Stimulated activated naive CD8-positive, alpha-beta T cell treated with anti-CD3 and anti-CD28 coated beads, Interleukin-15, Interleukin-2, amounts not matched to agents 100 ng/mL and 50 ng/mL, for 24 hours (primary cell): ENCODE data around the gene ZNF385C.

Experiments
- H3K27ac Mint-ChIP-seq: one replicate; pipeline ENCODE4 v1.8.0; 2021; ENCODE audit warnings: mild to moderate bottlenecking, mixed read lengths
- H3K27me3 Mint-ChIP-seq: one replicate; pipeline ENCODE4 v1.8.0; 2021; ENCODE audit warnings: mixed read lengths
- H3K36me3 Mint-ChIP-seq: one replicate; pipeline ENCODE4 v1.8.0; 2021; ENCODE audit warnings: low read depth, mixed read lengths
- H3K4me1 Mint-ChIP-seq: one replicate; pipeline ENCODE4 v1.8.0; 2021; ENCODE audit warnings: low read depth, mixed read lengths
- H3K4me3 Mint-ChIP-seq: one replicate; pipeline ENCODE4 v1.8.0; 2021; ENCODE audit warnings: mild to moderate bottlenecking, mixed read lengths
- H3K9me3 Mint-ChIP-seq: one replicate; pipeline ENCODE4 v1.8.0; 2021; ENCODE audit warnings: mixed read lengths

The ZNF385C gene

GRCh38 chr17:42104264-42104663 is 6.0 kb upstream of the ZNF385C start:
- H3K27ac Mint-ChIP-seq, result no peak overlapping the region
- H3K27me3 Mint-ChIP-seq, result no peaks in the 10 kb centered on the region
- no peaks in the 10 kb centered on the region for H3K36me3 Mint-ChIP-seq
- H3K4me3 Mint-ChIP-seq, result no peak overlapping the region
- H3K9me3 Mint-ChIP-seq, result no peaks in the 10 kb centered on the region
- H3K4me1 Mint-ChIP-seq, result peaks cover 10% of the 10 kb centered on the region

DNA sequence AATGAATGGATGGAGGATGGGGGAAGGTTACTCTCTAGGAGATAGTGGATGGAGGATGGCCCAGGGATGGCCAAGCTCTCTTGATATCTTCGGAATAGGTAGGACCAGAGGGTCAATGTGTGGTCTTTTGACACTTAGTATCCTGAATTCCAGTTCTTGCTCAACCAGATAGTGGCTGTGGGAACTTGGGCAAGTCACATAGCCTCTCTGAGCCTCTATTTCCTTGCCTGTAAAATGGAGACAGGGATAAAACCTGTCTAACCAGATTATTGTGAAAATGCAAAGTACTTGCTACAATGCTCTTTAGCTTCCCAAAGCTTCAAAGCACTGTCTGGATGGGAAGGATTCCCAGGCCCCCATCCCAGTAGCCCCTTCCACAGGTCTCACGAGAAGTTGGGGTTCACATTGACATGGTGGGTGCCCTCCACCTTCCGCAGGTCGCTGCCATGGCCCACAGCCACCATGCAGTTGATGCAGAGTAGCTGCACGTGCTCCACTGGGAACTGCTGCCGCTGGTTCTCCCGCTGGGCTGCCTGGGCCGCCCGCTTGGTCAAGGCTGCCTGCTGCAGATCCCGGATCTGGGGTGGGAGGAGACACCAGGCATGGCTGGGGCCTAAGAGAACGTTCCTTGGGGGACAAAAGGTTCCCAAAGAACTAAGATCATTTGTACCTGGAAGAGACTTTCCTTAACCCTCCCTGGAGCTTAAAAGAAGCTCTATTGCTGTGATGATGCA is 5.1 kb upstream of the ZNF385C start:
- H3K27me3 Mint-ChIP-seq, result no peaks in the 10 kb centered on the region
- H3K9me3 Mint-ChIP-seq, result no peaks in the 10 kb centered on the region

DNA sequence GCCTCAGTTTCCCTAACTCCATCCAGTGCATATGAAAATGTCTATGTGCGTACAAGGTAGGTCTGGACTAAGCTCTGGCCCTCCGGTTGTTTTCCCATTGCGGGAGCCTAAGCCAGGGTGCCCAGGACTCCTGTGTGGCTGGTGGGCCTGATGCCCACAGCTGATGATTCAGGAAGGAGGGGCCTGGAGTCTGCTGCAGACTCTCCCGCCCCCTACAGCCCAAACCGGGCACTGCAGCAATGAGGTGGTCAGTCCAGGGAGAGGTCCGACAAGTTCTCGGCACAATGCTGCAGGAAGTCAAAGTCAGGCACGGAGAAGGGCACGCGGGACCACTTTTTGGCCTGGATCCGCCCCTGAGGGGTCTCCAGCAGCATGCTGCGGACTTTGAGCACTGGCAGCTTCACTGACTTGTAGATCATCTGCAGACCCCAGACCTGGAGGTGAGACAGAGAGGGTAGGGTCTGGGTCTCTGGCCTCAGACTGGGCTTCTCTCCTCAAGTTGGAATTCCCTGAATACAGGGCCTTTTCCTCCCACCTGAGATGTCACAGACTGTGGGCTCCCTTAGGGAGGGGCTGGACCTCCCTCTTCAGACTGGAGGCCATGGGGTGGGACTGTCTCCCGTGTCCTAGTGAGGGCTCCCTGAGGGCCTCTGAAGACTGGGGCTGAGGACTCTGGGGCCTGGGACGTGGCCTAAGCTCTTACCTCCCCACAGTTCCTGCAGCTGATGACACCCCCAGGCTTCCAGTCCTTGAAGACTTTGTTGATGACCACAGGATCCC is 3.4 kb upstream of the ZNF385C start:
- Mint-ChIP-seq H3K4me3 (no peak overlapping the region), H3K27ac (no peak overlapping the region), H3K9me3 (no peaks in the 10 kb centered on the region), H3K27me3 (peaks cover 13% of the 10 kb centered on the region), H3K36me3 (no peaks in the 10 kb centered on the region), H3K4me1 (peaks cover 7% of the 10 kb centered on the region)

More for the DNA sequence above, 5.1 kb upstream of the ZNF385C start:
- Mint-ChIP-seq H3K4me3 (no peak overlapping the region), H3K27ac (no peak overlapping the region), H3K36me3 (no peaks in the 10 kb centered on the region), H3K4me1 (peaks cover 10% of the 10 kb centered on the region)

DNA sequence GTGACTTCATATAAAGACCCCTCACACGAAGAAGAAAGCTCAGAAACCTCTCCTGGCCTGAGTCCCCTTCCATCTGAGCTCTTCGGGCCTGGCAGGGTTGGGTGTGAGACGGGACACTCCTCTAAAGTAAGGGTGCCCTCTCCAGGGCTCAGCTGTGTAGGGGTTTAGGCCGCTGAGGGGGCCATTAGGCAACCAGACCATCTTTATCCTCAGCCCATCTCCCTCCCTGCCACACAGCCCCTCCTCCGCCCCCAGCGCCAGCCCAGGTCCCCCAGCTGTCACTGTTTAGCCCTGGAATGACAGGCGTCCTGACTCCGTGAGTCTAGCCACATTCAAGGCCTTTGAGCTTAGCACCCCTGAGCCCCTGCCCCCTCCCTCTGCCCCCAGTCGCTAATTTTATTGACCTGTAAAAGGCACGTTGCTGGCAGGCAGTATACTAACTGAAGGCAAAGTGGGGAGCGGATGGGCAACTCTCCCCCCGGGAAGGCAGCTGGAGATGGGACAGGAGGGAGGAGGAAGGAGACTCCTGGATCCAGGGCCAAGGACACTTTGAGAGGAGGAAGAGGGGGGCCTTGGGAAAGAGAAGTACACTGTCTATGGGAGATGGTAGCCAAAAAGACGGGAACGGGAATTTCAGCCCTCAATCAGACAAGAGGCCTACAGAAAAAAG is 592 bp upstream of the ZNF385C start:
- peaks cover 7% of the 10 kb centered on the region for H3K4me1 Mint-ChIP-seq
- no peak overlapping the region for H3K27ac Mint-ChIP-seq
- peaks cover 23% of the 10 kb centered on the region for H3K27me3 Mint-ChIP-seq
- no peaks in the 10 kb centered on the region for H3K9me3 Mint-ChIP-seq
- H3K36me3 Mint-ChIP-seq, result no peaks in the 10 kb centered on the region
- no peak overlapping the region for H3K4me3 Mint-ChIP-seq

DNA sequence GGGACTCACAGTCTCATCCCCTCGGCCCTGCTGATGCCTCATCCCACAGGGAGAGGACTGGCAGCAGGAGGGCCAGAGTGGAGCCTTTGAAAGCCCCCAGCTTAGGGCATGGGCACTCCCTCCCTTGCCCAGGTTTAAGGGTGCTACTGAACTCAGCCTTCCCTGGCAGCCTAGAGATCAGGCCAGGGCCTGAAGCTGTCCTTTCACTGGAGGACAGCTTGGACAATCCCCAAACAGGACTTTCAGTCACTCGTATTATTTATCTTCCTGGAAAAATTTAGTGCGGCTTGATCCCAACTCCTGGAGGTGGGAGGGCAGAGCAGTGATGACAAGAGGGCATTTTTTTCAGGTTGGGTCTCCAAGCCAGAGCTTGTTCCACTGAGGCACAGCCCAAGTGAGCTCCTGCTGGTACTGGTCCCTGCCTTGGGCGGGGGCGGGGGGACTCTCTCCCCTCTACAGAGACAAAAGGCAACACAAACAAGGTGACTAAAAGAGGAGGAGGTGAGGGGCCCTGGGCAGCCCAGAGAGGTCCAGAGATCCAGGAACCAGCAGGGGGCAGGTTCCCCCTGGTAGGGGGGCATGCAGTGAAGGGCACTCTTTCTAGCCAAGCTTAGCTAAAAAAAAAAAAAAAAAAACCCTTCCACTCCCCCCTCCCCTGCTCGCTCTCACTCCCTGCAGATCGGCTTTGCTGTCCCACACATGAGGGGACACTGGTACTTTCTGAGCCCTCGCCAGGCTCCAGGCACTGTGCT is 1.7 kb downstream of the ZNF385C start:
- no peaks in the 10 kb centered on the region for H3K36me3 Mint-ChIP-seq
- no peaks in the 10 kb centered on the region for H3K9me3 Mint-ChIP-seq
- peaks cover 7% of the 10 kb centered on the region for H3K4me1 Mint-ChIP-seq
- H3K27ac Mint-ChIP-seq, result no peak overlapping the region
- H3K27me3 Mint-ChIP-seq, result peaks cover 23% of the 10 kb centered on the region
- no peak overlapping the region for H3K4me3 Mint-ChIP-seq

- H3K4me3 Mint-ChIP-seq, result no peak overlapping the region
- no peaks in the 10 kb centered on the region for H3K9me3 Mint-ChIP-seq
- no peak overlapping the region for H3K27ac Mint-ChIP-seq
- peaks cover 7% of the 10 kb centered on the region for H3K4me1 Mint-ChIP-seq
- H3K36me3 Mint-ChIP-seq, result no peaks in the 10 kb centered on the region
- peaks cover 23% of the 10 kb centered on the region for H3K27me3 Mint-ChIP-seq
Measured at GRCh38 chr17:42094375-42095069, 3.8 kb downstream of the ZNF385C start.

DNA sequence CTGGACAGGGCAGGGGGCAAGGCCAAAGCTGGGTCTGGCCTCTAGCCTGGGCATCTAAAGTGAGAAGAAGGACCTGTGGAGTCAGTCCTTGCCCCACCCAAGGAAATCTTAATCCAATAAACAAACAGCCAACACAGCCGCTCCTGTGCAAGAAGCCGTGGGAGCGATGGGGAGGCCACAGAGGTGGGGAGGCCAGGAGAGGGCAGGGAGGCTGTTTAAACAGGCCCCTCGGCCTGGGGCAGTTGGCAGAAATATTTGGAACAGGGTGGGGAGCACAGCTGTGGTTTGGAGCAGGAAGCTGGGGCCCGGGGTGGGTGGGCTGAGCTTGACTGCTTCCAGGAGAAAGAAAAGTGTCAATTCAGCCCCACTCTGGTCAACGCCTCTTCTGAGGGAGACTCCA is 5.3 kb downstream of the ZNF385C start:
- H3K4me1 Mint-ChIP-seq, result peaks cover 5% of the 10 kb centered on the region

DNA sequence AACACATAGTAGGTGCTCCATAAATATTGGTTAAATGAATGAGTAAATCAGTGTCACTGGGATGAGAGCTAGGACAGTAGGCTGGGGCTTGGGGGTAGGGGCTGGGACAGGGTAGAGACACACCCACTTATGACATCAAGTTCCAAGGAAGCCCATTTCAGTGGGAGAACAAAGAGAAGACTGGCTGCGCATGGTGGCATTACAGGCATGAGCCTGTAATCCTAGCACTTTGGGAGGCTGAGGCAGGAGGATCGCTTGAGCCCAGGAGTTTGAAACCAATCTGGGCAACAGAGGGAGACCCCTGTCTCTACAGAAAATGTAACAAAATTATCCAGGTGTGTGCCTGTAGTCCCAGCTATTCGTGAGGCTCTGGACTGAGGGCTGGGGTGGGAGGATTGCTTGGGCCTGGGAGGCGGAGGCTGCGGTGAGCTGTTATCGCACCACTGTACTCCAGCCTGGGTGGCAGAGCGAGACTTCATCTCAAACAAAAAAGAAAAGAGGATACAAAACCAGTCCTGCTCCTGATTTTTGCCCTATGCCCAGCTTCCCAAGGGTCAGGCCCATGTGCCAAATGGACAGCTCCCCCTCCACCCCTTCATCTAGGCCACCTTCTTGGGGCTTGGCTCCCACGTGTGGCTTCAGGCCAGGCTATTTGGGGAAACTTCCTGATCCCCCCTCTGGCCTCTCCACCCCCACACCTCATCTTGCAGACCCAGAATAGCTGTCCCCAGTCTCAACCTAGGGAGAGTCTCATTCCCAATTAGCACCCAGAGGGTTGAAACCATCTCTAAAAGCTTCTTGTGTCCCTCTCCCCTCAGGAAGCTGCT is 7.1 kb downstream of the ZNF385C start:
- no peaks in the 10 kb centered on the region for H3K36me3 Mint-ChIP-seq
- H3K27ac Mint-ChIP-seq, result no peak overlapping the region
- H3K27me3 Mint-ChIP-seq, result peaks cover 5% of the 10 kb centered on the region
- H3K4me1 Mint-ChIP-seq, result no peaks in the 10 kb centered on the region
- no peaks in the 10 kb centered on the region for H3K9me3 Mint-ChIP-seq
- no peak overlapping the region for H3K4me3 Mint-ChIP-seq

More for the DNA sequence above, 5.3 kb downstream of the ZNF385C start:
- Mint-ChIP-seq H3K9me3 (no peaks in the 10 kb centered on the region), H3K27me3 (peaks cover 20% of the 10 kb centered on the region), H3K27ac (no peak overlapping the region), H3K4me3 (no peak overlapping the region), H3K36me3 (no peaks in the 10 kb centered on the region)

GRCh38 chr17:42088736-42089135 is 9.5 kb downstream of the ZNF385C start:
- no peaks in the 10 kb centered on the region for H3K27me3 Mint-ChIP-seq
- H3K9me3 Mint-ChIP-seq, result no peaks in the 10 kb centered on the region
- no peak overlapping the region for H3K27ac Mint-ChIP-seq
- no peak overlapping the region for H3K4me3 Mint-ChIP-seq
- no peaks in the 10 kb centered on the region for H3K4me1 Mint-ChIP-seq
- no peaks in the 10 kb centered on the region for H3K36me3 Mint-ChIP-seq

- Mint-ChIP-seq H3K4me1 (no peaks in the 10 kb centered on the region), H3K4me3 (no peak overlapping the region), H3K9me3 (no peaks in the 10 kb centered on the region), H3K27ac (no peak overlapping the region), H3K36me3 (no peaks in the 10 kb centered on the region), H3K27me3 (no peaks in the 10 kb centered on the region)
Measured at GRCh38 chr17:42087736-42088705, 10.3 kb downstream of the ZNF385C start.

- no peak overlapping the region for H3K27ac Mint-ChIP-seq
- H3K4me3 Mint-ChIP-seq, result no peak overlapping the region
- no peaks in the 10 kb centered on the region for H3K36me3 Mint-ChIP-seq
- no peaks in the 10 kb centered on the region for H3K4me1 Mint-ChIP-seq
- no peaks in the 10 kb centered on the region for H3K9me3 Mint-ChIP-seq
- no peaks in the 10 kb centered on the region for H3K27me3 Mint-ChIP-seq
Measured at GRCh38 chr17:42087042-42087701, 11.1 kb downstream of the ZNF385C start.

GRCh38 chr17:42081516-42082129 is 16.6 kb downstream of the ZNF385C start:
- no peaks in the 10 kb centered on the region for H3K4me1 Mint-ChIP-seq
- H3K36me3 Mint-ChIP-seq, result no peaks in the 10 kb centered on the region
- H3K27me3 Mint-ChIP-seq, result no peaks in the 10 kb centered on the region
- no peak overlapping the region for H3K4me3 Mint-ChIP-seq
- no peak overlapping the region for H3K27ac Mint-ChIP-seq
- H3K9me3 Mint-ChIP-seq, result no peaks in the 10 kb centered on the region
